Mesenteric fat pad (tissue), 1 donor: Measurements from ENCODE around the gene C10orf71. TPM values are rescaled to one million over a fixed set of nuclear protein-coding genes. Genes with fewer than 3 reads are reported as not detected.

Source experiments
- DNase-seq: peaks from one replicate; pipeline ENCODE4 v3.0.0-alpha.2; 2020; ENCODE audit warnings: low spot score
- total RNA-seq: library from RNA; stranded (reverse); fragmentation: NEBNext Ultra II Directional; extraction: Animal tissue kit (Norgen Biotek cat#: 25700); gene quantifications from one replicate; pipeline ENCODE4 v1.2.1, GENCODE V29; 2021
- donor health status: DM: yes; HTN: yes; CAD: no.

C10orf71 gene
- total RNA-seq, 1 donor from 2014 or later: not detected

- DNase-seq: no peak
Observed at GRCh38 chr10:49332768-49333167, 33.8 kb downstream of the C10orf71 start.

- peak; percentile 33 for DNase-seq
Observed at GRCh38 chr10:49333192-49333591, 34.2 kb downstream of the C10orf71 start.

- no peak for DNase-seq
Observed at GRCh38 chr10:49334964-49335363, 36.0 kb downstream of the C10orf71 start.

DNA sequence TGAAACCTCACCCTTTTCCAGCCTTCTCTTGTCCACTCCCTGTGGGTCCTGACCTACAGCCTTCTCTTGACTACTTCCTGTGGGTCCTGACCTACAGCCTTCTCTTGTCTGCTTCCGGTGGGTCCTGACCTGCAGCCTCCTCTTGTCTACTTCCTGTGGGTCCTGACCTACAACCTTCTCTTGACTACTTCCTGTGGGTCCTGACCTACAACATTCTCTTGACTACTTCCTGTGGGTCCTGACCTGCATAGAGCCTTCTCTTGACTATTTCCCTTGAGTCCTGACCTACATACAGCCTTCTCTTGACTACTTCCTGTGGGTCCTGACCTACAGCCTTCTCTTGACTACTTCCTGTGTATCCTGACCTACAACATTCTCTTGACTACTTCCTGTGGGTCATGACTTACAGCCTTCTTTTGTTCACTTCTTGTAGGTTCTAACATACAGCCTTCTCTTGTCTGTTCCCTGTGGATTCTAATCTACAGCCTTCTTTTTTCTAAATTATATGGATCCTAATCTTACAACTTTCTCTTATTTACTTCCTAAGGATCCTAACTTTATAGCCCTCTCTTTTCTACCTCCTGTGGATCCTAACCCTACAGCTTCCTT lies 36.5 kb downstream of the C10orf71 start:
- DNase-seq: no peak

DNA sequence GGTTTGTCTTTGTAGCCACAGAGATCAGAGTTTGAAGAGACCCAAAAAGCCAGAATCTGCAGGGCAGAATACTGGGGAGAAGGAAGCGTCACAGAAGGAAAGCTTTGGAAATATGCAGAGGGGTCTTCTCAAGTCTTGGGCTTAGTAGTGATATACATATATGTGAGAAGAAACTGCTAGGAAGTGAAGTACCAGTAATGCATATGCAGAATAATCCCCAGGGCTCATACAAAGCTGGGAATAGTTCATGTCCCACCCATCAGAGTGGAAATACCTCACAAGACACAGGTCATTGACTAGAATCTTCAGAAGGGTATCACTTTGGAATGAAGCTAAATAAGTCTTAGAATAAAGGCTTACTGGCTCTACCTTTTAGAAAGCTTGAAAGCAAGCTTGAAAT lies 39.6 kb downstream of the C10orf71 start:
- DNase-seq: no peak

GRCh38 chr10:49344840-49345239 lies 45.9 kb downstream of the C10orf71 start:
- no peak for DNase-seq

GRCh38 chr10:49347342-49347741 lies 48.4 kb downstream of the C10orf71 start:
- DNase-seq: no peak

GRCh38 chr10:49347827-49348226 lies 48.9 kb downstream of the C10orf71 start:
- peak; percentile 75 for DNase-seq

GRCh38 chr10:49348593-49348992 lies 49.6 kb downstream of the C10orf71 start:
- DNase-seq: peak; percentile 47

- DNase-seq: peak; percentile 33
Observed at GRCh38 chr10:49349390-49349789, 50.4 kb downstream of the C10orf71 start.

DNA sequence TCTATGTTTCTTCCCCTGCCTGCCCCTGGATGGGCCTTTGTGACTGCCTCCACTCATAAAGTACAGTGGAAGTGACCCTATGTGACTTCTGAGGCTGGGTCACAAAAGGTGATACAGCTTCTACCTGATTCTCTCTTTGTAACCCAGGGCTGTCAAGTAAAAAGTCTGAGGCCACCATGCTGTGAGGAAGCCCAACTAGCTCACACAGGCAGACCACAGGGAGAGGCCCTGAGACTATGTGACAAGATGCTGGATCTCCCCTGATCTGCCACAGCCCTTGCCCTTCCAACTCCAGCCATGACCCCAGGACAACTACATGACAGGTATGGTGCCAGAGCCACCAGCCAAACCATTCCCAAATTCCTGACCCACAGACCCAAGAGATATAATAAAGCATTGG lies 51.2 kb downstream of the C10orf71 start:
- DNase-seq: no peak

DNA sequence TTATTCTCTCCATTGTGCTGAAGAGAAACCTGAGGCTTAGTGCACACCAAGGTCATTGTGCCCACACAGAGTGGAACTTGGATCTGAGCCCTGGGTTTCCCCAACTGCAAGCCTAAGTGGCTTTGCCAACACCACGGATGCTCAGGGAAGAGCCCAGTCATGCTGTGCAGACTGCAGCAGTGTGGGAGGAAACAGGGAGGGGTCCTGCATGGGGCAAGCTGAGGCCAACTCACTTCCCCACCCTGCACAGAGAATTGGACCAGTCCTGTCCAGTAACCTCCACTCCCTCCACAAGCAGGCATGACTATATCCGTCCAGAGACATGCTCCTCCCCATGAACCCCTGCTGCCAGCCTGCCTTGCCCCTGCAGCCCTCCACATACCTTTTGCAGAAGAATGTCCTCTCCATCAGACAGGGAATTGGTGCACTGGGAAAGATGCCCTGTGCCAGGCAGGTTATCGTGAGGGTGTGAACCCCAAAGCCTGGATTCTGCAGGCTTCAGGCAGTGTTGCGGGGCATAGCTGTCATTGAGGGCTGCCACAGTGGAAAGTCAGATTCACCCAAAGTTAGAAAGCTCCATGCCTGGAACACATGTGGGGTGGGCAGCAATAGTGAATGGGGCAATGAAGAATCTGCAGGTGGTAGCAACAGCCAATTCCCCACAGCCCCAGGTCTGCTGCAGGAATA lies 52.0 kb downstream of the C10orf71 start:
- peak; percentile 59 for DNase-seq

- DNase-seq: peak; percentile 83
Observed at GRCh38 chr10:49351669-49352068, 52.7 kb downstream of the C10orf71 start.

DNA sequence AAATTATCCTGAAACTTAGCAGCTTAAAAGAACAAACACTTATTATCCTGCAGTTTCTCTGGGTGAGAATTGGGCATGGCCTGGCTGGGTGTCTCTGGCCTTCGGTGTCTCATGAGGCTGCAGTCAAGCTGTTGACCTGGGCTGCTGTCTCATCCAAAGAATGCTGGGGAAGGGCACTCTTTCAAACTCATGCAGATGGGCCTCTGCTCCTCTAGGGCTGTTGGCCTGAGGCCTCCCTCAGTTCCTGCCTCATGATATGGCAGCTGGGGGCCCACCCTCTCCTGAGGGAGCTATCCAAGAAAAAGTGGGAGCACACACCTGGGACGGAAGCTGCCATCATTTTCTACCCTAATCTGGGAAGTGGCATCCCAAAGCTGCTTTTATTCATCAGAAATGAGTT lies 53.4 kb downstream of the C10orf71 start:
- no peak for DNase-seq

- DNase-seq: peak; percentile 73
Observed at GRCh38 chr10:49353026-49353894, 54.3 kb downstream of the C10orf71 start.

- DNase-seq: peak; percentile 78
Observed at GRCh38 chr10:49353895-49354566, 55.1 kb downstream of the C10orf71 start.

DNA sequence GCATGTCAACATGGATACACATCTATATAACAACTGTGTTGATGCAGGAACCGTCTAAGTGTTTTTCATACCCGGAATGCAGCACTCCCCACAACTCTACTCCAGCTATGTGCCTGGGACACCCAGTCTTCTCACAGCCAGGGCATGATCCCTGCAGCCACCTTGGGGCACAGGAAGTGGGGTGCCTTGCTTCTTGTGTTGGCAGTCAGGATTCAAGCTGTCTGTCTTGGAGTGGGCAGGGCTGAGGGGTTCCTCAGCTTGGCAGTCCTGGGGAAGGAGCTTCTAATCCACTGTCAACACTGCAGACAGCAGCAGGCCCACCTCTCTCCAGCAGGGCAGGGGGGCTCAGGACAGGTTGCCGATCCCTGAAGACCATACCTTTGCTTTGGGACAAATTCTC lies 55.6 kb downstream of the C10orf71 start:
- no peak for DNase-seq

DNA sequence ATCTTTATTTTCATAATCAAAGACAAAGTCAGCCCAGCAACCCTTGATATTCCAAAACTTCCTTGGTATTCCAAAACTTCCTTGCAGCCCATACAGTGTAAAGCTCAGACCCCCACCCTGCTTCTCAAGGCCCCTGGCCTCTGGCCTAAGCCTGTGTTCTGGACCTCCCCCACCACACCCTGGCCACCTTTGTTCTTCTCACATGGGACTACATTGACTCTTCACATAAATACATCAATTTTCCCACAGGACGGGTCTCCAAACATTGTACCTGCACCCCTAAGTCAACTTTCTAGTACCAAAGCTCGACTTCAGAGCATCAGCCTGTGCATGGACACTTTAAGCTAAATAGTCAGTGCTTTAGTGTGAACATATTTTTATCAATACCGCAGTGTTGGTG lies 56.3 kb downstream of the C10orf71 start:
- peak; percentile 53 for DNase-seq

DNA sequence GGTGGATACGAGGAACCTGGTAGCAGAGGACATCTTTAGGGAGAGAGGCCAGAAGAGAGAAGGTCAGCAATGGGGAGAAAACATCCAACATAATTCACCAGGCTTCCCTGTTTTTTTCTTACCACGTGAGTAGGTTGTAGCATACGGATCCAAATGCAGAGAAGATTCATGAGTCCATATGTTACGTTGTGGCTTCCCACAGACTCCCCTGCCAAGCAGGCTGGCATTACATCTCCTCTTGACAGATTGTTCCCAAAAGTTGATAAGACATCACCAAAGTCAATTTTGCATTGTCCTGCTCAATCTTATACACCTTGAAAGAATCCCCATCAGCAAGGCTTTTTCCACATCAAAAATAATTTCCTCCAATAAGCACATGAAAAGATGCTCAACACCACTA lies 57.2 kb downstream of the C10orf71 start:
- DNase-seq: no peak

DNA sequence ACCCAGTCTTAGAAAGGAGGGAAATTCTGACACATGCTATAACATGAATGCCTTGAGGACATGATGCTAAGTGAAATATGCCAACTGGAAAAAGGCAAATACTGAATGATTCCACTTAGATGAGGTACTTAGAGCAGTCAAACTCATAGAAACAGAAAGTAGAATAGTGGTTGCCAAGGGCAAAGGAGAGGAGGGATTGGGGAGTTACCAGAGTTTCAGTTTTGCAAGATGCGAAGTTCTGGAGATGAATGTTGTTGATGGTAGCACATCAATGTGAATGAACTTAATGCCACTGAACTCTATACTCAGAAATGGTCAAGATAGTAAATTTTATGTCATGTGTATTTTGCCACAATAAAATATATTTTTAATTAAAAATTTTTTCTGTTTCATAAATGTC lies 58.0 kb downstream of the C10orf71 start:
- no peak for DNase-seq

GRCh38 chr10:49357910-49358309 lies 58.9 kb downstream of the C10orf71 start:
- no peak for DNase-seq
